Mesenchymal stem cell (in vitro differentiated cells and primary cell): ENCODE results near the gene DNAH8.

Source experiments
- DNase-seq: peaks from one replicate; pipeline ENCODE4 v3.0.0-alpha.2; 2013
- H2AFZ ChIP-seq: one replicate; pipeline ENCODE4 v1.6.1; 2013; ENCODE audit warnings: low read depth, mild to moderate bottlenecking, control low read depth, inconsistent platforms, low read length, moderate library complexity
- H2AK5ac ChIP-seq: 2 replicates; pipeline ENCODE4 v1.6.1; 2013; ENCODE audit warnings: low read length, moderate library complexity, mild to moderate bottlenecking, inconsistent platforms; ENCODE audit not compliant: severe bottlenecking
- H2BK120ac ChIP-seq: one replicate; pipeline ENCODE4 v1.6.1; 2013; ENCODE audit warnings: low read depth, mild to moderate bottlenecking, inconsistent platforms, low read length, moderate library complexity
- H2BK12ac ChIP-seq, 2 experiments: one replicate each; pipeline ENCODE4 v1.6.1; 2013; ENCODE audit warnings: inconsistent platforms in 2 of 2, low read length in 2 of 2, mild to moderate bottlenecking in 2 of 2, moderate library complexity in 2 of 2, control low read depth in 1 of 2
- H2BK15ac ChIP-seq: one replicate; pipeline ENCODE4 v1.6.1; 2013; ENCODE audit warnings: mild to moderate bottlenecking, low read depth, inconsistent platforms; ENCODE audit not compliant: poor library complexity, severe bottlenecking
- H2BK5ac ChIP-seq: 2 replicates; pipeline ENCODE4 v1.6.1; 2013; ENCODE audit warnings: low read depth, mild to moderate bottlenecking, low read length, control low read depth, inconsistent platforms; ENCODE audit not compliant: poor library complexity, severe bottlenecking
- H3K14ac ChIP-seq, 2 experiments: one replicate each; pipeline ENCODE4 v1.6.1; 2013; ENCODE audit warnings: inconsistent platforms in 2 of 2, low read length in 2 of 2, control low read depth in 1 of 2, mild to moderate bottlenecking in 1 of 2, moderate library complexity in 1 of 2
- H3K18ac ChIP-seq, 2 experiments: one replicate each; pipeline ENCODE4 v1.6.1; 2013; ENCODE audit warnings: inconsistent platforms in 2 of 2, low read length in 2 of 2, control low read depth in 1 of 2, low read depth in 1 of 2, mild to moderate bottlenecking in 1 of 2
- H3K23ac ChIP-seq, 2 experiments: one replicate each; pipeline ENCODE4 v1.6.1; 2013; ENCODE audit warnings: inconsistent platforms in 2 of 2, low read length in 2 of 2, mild to moderate bottlenecking in 2 of 2, moderate library complexity in 2 of 2, control low read depth in 1 of 2
- H3K27ac ChIP-seq: 2 replicates; pipeline ENCODE4 v1.5.1; 2013; ENCODE audit warnings: mild to moderate bottlenecking, moderate library complexity, low read length, control low read depth, inconsistent platforms; ENCODE audit not compliant: poor library complexity, severe bottlenecking
- H3K27me3 ChIP-seq, 2 experiments: 2 replicates each; pipeline versions ENCODE4 v1.6.1 to v1.7.0; 2013; ENCODE audit warnings: low read length in 2 of 2, mild to moderate bottlenecking in 2 of 2, moderate library complexity in 2 of 2, control low read depth in 1 of 2, inconsistent platforms in 1 of 2; ENCODE audit not compliant: control insufficient read depth in 1 of 2, insufficient read depth in 1 of 2
- H3K36me3 ChIP-seq, 2 experiments: 2 replicates each; pipeline versions ENCODE4 v1.6.1 to v1.7.0; 2013; ENCODE audit warnings: low read length in 2 of 2, control low read depth in 1 of 2, inconsistent platforms in 1 of 2, low read depth in 1 of 2, mild to moderate bottlenecking in 1 of 2; ENCODE audit not compliant: insufficient read depth in 2 of 2, control insufficient read depth in 1 of 2
- H3K4ac ChIP-seq, 2 experiments: one replicate each; pipeline ENCODE4 v1.6.1; 2013; ENCODE audit warnings: inconsistent platforms in 2 of 2, low read length in 2 of 2, mild to moderate bottlenecking in 2 of 2, moderate library complexity in 2 of 2, control low read depth in 1 of 2, low read depth in 1 of 2
- H3K4me1 ChIP-seq: 2 replicates; pipeline ENCODE4 v1.6.1; 2013; ENCODE audit warnings: low read depth, low read length, control low read depth; ENCODE audit not compliant: control insufficient read depth, insufficient read depth
- H3K4me2 ChIP-seq: 2 replicates; pipeline ENCODE4 v1.6.1; 2013; ENCODE audit warnings: low read length, mild to moderate bottlenecking, inconsistent platforms; ENCODE audit not compliant: poor library complexity, severe bottlenecking
- H3K4me3 ChIP-seq, 2 experiments: 2 replicates each; pipeline versions ENCODE4 v1.5.1 to v1.7.0; 2013; ENCODE audit warnings: low read length in 2 of 2, mild to moderate bottlenecking in 2 of 2, control low read depth in 1 of 2, low read depth in 1 of 2; ENCODE audit not compliant: insufficient read depth in 1 of 2
- H3K79me1 ChIP-seq: replicated peaks from 2 replicates; pipeline ENCODE4 v1.6.1; 2013; ENCODE audit warnings: mild to moderate bottlenecking, control low read depth, low read length, inconsistent platforms; ENCODE audit not compliant: poor library complexity, severe bottlenecking
- H3K9ac ChIP-seq: 2 replicates; pipeline ENCODE4 v1.7.0; 2013; ENCODE audit warnings: mild to moderate bottlenecking, low read length, moderate library complexity
- H3K9me3 ChIP-seq: 2 replicates; pipeline ENCODE4 v1.7.0; 2013; ENCODE audit warnings: mild to moderate bottlenecking, low read length; ENCODE audit not compliant: control insufficient read depth
- H4K8ac ChIP-seq: one replicate; pipeline ENCODE4 v1.6.1; 2013; ENCODE audit warnings: inconsistent platforms, mild to moderate bottlenecking, low read length, moderate library complexity
- H4K91ac ChIP-seq: one replicate; pipeline ENCODE4 v1.6.1; 2013; ENCODE audit warnings: mild to moderate bottlenecking, low read length, inconsistent platforms
- WGBS: methylation state at CpG from one replicate; pipeline ENCODE4 v1.1.7; 2013; ENCODE audit warnings: mixed read lengths; 5-methylcytosine and 5-hydroxymethylcytosine counted together

DNAH8 gene

GRCh38 chr6:38786486-38786885 lies 71.4 kb downstream of the DNAH8 start:
- no peak overlapping the region for H4K8ac ChIP-seq
- H3K36me3 ChIP-seq = no peaks in the 10 kb centered on the region
- no peak overlapping the region for H2AK5ac ChIP-seq
- 44% methylated on average over 5 of the region's 5 CpGs for WGBS
- no peaks in the 10 kb centered on the region for H3K9me3 ChIP-seq
- no peak overlapping the region for H3K18ac ChIP-seq
- H3K4me3 ChIP-seq = no peak overlapping the region
- H4K91ac ChIP-seq = no peak overlapping the region
- no peak overlapping the region for H2AFZ ChIP-seq
- no peaks in the 10 kb centered on the region for H3K4me1 ChIP-seq
- H3K4me2 ChIP-seq = no peak overlapping the region
- H3K27me3 ChIP-seq = peaks cover 0 to 16% of the 10 kb centered on the region in 2 experiments
- H2BK120ac ChIP-seq = no peak overlapping the region
- no peak overlapping the region for H2BK5ac ChIP-seq
- no peak overlapping the region for H2BK15ac ChIP-seq
- no peak overlapping the region for H3K14ac ChIP-seq
- DNase-seq = no peak
- H3K4ac ChIP-seq = no peak overlapping the region
- H3K23ac ChIP-seq = no peak overlapping the region
- no peak overlapping the region for H3K9ac ChIP-seq
- H2BK12ac ChIP-seq = no peak overlapping the region
- no peaks in the 10 kb centered on the region for H3K79me1 ChIP-seq
- no peak overlapping the region for H3K27ac ChIP-seq

- no peak overlapping the region for H2BK5ac ChIP-seq
- H3K9ac ChIP-seq = no peak overlapping the region
- no peak overlapping the region for H3K4ac ChIP-seq
- H3K14ac ChIP-seq = no peak overlapping the region
- no peak overlapping the region for H3K4me2 ChIP-seq
- no peak overlapping the region for H2AFZ ChIP-seq
- H3K9me3 ChIP-seq = no peaks in the 10 kb centered on the region
- no peak overlapping the region for H3K23ac ChIP-seq
- no peak overlapping the region for H3K27ac ChIP-seq
- no peak overlapping the region for H2BK12ac ChIP-seq
- H2BK15ac ChIP-seq = no peak overlapping the region
- no peak overlapping the region for H3K18ac ChIP-seq
- H4K91ac ChIP-seq = no peak overlapping the region
- no peak for DNase-seq
- H4K8ac ChIP-seq = no peak overlapping the region
- H3K4me1 ChIP-seq = no peaks in the 10 kb centered on the region
- no CpG with 5 or more reads among the region's 2 CpGs for WGBS
- no peak overlapping the region for H2BK120ac ChIP-seq
- H2AK5ac ChIP-seq = no peak overlapping the region
- no peak overlapping the region for H3K4me3 ChIP-seq
- H3K27me3 ChIP-seq = peaks cover 0 to 3% of the 10 kb centered on the region in 2 experiments
- H3K36me3 ChIP-seq = no peaks in the 10 kb centered on the region
- no peaks in the 10 kb centered on the region for H3K79me1 ChIP-seq
These were observed 74.1 kb downstream of the DNAH8 start for GRCh38 chr6:38789256-38789655.

- H3K23ac ChIP-seq = no peak overlapping the region
- no peak overlapping the region for H3K18ac ChIP-seq
- no peak overlapping the region for H3K9ac ChIP-seq
- no peaks in the 10 kb centered on the region for H3K36me3 ChIP-seq
- no peak overlapping the region for H3K27ac ChIP-seq
- H3K27me3 ChIP-seq = peaks cover 0 to 13% of the 10 kb centered on the region in 2 experiments
- no peak overlapping the region for H2AFZ ChIP-seq
- no peak overlapping the region for H4K8ac ChIP-seq
- H2BK15ac ChIP-seq = no peak overlapping the region
- H2BK12ac ChIP-seq = no peak overlapping the region
- no peak overlapping the region for H4K91ac ChIP-seq
- H2BK5ac ChIP-seq = no peak overlapping the region
- no peaks in the 10 kb centered on the region for H3K9me3 ChIP-seq
- no peak overlapping the region for H2BK120ac ChIP-seq
- H3K4me1 ChIP-seq = peaks cover 3% of the 10 kb centered on the region
- H3K79me1 ChIP-seq = no peaks in the 10 kb centered on the region
- no peak overlapping the region for H3K4me3 ChIP-seq
- no peak for DNase-seq
- WGBS = 92% methylated on average over 2 of the region's 2 CpGs
- H3K4ac ChIP-seq = no peak overlapping the region
- no peak overlapping the region for H3K14ac ChIP-seq
- no peak overlapping the region for H3K4me2 ChIP-seq
- H2AK5ac ChIP-seq = no peak overlapping the region
These were observed 77.2 kb downstream of the DNAH8 start for GRCh38 chr6:38792356-38792755.

GRCh38 chr6:38794682-38795081 lies 79.6 kb downstream of the DNAH8 start:
- Histone ChIP-seq H2BK12ac (no peak overlapping the region), H2BK15ac (no peak overlapping the region), H3K79me1 (no peaks in the 10 kb centered on the region), H3K4me2 (no peak overlapping the region), H3K9ac (no peak overlapping the region), H2AK5ac (no peak overlapping the region), H3K27me3 (peaks cover 6 to 28% of the 10 kb centered on the region in 2 experiments), H3K18ac (no peak overlapping the region), H2BK5ac (no peak overlapping the region), H2BK120ac (no peak overlapping the region), H3K4me3 (no peak overlapping the region), H3K36me3 (no peaks in the 10 kb centered on the region), H3K9me3 (no peaks in the 10 kb centered on the region), H3K27ac (no peak overlapping the region), H4K91ac (no peak overlapping the region), H3K23ac (no peak overlapping the region), H3K14ac (no peak overlapping the region), H2AFZ (no peak overlapping the region), H3K4ac (no peak overlapping the region), H4K8ac (no peak overlapping the region), H3K4me1 (peaks cover 3% of the 10 kb centered on the region)
- DNase-seq = no peak
- no CpG with 5 or more reads among the region's 3 CpGs for WGBS
